ENCODE measurements around the gene NEURL1B.
"Not testable (repeated sequence)": the region's sequence is repeated elsewhere in the genome, so short reads cannot be mapped to it uniquely, and the experiment has no call there.

The NEURL1B gene

DNA sequence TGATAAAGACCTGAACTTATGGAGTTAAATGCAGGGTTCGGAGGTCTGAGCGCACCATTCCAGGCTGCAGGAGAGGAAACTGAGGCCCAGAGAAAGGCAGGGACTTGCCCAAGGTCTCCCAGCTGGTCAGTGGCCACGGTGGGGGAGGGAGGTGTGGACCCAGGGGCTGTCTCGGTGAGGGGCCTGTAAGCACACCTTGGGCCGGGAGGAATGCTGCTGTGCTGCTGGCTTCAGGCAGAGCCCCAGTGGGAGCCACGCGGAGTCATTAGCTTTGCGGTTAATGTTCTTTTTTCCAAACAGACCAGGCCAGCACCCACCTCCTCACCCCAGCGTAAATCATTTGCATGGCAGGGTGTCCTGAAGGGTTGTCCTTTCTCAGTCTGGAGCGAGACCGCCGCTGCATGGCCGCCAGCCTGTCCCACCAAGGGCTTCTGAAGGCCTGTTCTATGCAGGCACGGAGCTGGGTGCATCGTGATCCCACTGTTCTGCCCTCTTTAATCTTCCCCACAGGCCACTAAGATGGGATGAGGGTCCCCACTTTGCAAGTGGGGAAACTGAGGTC is 35.9 kb downstream of the NEURL1B start:
- no peak overlapping the region for H3K4me3 ChIP-seq (ENCODE audit: low read depth, low read length)
- TF ChIP-seq, protein P1, sequence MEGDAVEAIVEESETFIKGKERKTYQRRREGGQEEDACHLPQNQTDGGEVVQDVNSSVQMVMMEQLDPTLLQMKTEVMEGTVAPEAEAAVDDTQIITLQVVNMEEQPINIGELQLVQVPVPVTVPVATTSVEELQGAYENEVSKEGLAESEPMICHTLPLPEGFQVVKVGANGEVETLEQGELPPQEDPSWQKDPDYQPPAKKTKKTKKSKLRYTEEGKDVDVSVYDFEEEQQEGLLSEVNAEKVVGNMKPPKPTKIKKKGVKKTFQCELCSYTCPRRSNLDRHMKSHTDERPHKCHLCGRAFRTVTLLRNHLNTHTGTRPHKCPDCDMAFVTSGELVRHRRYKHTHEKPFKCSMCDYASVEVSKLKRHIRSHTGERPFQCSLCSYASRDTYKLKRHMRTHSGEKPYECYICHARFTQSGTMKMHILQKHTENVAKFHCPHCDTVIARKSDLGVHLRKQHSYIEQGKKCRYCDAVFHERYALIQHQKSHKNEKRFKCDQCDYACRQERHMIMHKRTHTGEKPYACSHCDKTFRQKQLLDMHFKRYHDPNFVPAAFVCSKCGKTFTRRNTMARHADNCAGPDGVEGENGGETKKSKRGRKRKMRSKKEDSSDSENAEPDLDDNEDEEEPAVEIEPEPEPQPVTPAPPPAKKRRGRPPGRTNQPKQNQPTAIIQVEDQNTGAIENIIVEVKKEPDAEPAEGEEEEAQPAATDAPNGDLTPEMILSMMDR (IDR thresholded peaks at IDR 0.05; ENCODE audit: borderline replicate concordance, insufficient read depth, low read depth, low read length) = no peak

DNA sequence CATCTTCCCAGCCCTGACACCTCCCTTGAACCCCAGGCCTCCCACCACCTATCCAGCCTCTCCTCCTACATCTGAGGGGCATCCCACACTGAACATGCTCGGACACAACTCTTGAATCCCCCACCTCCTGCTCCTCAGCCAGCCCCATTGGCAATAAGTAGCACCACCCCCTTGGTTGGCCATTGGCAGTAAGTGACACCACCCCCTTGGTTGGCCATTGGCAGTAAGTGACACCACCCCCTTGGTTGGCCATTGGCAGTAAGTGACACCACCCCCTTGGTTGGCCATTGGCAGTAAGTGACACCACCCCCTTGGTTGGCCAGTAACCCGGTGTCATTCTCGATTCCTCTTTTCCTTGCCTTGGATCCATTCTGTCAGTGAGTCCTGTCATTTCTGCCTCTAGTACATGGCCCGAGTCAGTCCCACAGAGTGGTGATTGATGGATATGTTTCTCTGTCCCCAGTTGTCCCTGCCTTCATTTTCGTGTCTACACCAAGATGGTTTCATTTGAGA is 37.4 kb downstream of the NEURL1B start:
- not testable (repeated sequence) for H3K4me3 ChIP-seq (ENCODE audit: low read depth, low read length)

DNA sequence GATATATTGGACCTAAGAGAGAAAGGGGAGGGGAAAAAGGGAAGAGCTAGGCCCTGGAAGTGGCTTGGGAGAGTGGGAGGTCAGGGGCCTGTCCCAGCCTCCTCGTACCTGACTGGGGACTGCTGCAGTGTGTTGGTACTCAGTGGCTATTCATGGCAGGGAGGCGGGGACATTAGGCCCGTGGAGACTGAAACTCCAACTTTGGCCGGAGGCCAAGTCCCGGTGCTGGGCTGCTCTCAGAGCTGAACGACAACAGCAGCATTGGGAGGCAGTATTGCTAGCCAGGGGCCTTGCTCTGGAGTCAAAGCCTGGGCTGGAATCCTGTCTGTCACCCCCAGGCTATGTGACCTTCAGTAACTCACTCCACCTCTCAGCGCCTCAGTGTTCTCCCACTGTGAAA is 37.8 kb downstream of the NEURL1B start:
- no peak overlapping the region for H3K4me3 ChIP-seq (ENCODE audit: low read depth, low read length)
- TF ChIP-seq, protein P1 (IDR thresholded peaks at IDR 0.05; ENCODE audit: borderline replicate concordance, insufficient read depth, low read depth, low read length) = no peak

DNA sequence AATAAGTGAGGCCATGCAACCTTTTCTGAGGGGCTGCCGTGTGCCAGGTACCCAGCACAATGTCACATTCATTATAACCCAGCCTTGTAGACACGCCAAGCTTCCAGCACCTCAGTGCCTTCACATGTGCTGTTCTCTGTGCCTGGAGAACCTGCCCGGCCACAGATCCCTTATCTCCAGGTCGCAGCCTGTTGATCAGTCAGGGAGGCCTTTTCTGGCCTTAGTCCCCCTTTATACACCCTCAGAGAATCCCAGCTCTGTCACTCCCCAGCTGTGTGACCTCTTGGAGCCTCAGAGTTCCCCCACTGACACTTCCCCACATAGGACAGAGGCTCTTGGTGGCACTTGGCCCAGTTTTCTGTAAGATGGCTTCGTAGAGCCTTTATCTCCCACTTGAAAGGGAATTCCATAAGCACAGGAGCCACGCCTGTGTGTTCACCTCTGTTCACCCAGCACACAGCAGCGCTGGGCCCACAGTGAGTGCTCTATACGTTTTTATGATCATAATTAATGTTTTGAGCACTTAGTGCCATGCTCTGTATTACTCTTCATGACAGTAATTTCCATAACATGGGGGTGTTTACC is 38.7 kb downstream of the NEURL1B start:
- TF ChIP-seq, protein P1 (IDR thresholded peaks at IDR 0.05; ENCODE audit: borderline replicate concordance, insufficient read depth, low read depth, low read length) = no peak
- H3K4me3 ChIP-seq (ENCODE audit: low read depth, low read length) = no peak overlapping the region

DNA sequence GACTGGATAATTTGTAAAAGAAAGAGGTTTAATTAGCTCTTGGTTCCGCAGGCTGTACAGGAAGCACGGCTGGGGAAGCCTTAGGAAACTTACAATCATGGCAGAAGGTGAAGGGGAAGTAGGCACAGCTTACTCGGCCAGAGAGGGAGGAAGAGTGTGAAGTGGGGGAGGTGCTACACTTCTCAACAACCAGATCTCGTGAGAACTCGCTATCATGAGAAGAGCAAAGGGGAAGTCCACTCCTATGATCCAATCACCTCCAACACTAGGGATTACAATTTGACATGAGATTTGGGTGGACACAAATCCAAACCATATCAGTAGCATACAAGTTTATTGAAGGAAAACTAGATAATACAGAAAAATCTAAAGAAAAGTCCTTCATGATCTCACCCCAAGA is 39.9 kb downstream of the NEURL1B start:
- TF ChIP-seq, protein P1 (IDR thresholded peaks at IDR 0.05; ENCODE audit: borderline replicate concordance, insufficient read depth, low read depth, low read length) = no peak
- no peak overlapping the region for H3K4me3 ChIP-seq (ENCODE audit: low read depth, low read length)

DNA sequence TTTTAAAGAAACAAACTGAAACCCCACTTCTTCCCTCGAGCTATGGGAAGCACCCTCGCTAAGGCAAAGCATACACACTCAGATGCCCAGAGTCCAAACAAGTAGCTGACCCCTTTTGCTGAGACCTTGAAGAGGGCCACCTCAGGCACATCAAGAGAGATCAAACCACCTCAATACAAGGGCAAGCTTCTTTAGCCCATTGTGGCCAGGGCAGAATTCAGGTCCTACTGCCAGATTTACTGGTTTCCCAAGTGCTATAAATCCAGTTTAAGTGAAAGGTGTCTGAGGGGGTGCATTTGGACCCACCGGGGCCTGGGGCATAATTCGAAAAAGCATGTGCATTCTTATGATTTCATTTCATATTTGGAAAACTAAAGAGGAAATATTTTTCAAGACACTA is 40.4 kb downstream of the NEURL1B start:
- TF ChIP-seq, protein P1 (IDR thresholded peaks at IDR 0.05; ENCODE audit: borderline replicate concordance, insufficient read depth, low read depth, low read length) = no peak
- H3K4me3 ChIP-seq (ENCODE audit: low read depth, low read length) = no peak overlapping the region

DNA sequence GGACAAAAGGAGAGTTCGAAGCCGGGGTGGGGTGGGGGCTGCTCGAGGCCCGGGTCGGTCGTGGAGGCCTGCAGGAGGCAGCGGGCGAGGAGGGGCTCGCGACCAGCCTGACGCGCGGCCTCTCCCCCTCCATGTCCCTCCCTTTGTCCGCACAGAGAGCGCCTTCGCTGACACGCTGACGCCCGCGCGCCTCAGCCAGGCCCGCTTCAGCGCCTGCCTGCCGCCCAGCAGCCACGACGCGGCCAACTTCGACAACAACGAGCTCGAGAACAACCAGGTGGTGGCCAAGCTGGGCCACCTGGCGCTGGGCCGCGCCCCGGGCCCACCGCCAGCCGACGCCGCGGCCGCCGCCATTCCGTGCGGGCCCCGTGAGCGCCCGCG is 42.2 kb downstream of the NEURL1B start:
- no peak overlapping the region for H3K4me3 ChIP-seq (ENCODE audit: low read depth, low read length)
- TF ChIP-seq, protein P1 (IDR thresholded peaks at IDR 0.05; ENCODE audit: borderline replicate concordance, insufficient read depth, low read depth, low read length) = no peak
